ENCODE data around the gene FAM168A.

The FAM168A gene

DNA sequence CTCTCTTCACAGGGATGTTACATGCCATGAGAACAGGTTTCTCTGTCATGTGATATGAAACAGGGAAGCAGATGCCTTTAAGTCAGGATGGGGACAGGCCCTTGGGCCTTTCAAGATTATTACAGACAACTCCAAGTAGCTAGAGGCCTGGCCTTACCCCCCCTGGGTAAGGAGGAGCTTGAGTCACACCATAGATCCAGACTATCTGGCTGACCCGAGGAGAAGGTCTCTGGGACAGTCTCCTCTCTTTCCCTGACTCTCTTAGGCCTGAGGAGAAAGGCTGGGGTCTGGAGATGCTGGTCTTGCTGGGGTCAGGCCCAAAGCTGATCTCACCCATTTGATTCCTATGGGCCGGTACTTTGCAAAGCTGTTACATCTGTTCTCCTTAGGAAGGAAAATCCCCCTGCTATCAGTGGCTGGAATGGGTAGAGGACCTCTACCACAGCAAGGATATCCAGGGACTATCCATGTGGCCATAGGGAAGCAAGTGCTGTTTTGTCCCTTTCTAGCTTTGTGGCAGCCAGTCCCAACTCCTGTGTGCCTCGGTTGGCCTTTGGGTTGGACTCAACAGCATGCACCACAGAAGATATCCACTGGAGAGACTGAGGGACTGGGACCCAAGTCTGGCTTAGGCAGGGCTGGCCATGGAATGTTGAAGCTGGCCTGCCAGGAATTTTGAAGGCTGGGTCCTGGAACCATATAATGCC is 196.5 kb downstream of the FAM168A start:
- no peak for DNase-seq (ENCODE audit: low read depth)

DNA sequence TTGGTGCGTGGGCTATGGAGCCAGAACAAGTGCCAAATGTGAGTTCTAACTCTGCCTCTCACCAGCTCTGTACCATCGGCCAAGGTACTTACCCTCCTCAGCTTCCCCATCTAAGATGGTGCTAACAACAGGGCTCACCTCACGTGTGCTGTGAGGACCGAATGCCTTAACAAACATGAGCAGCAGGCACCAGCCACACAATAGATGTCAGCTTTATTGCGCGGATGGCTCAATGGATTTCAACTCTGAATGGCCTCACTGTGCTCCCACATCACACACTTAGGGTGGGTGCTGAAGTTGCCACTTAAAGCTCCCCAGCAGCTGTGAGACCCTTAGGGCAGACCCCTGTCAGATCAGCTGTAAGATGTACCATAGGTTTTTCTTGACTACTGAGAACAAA is 197.6 kb downstream of the FAM168A start:
- no peak for DNase-seq (ENCODE audit: low read depth)

DNA sequence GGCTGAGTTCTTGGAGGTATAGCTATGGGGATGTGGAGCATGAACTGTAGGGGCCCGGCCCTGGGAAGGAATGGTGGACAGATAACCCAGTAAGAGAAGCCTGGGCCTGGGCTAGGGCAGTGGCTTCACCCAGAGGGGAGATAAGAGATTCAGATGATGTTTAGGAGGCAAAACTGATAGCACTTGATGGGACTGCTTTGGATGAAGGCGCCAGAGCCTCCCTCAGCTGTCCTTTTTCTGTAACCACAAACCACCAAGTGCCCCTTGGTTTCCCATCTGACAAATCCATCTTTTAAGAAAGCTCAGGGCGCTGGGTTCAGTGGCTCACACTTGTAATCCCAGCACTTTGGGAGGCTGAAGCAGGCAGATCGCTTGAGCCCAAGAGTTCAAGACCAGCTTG is 198.3 kb downstream of the FAM168A start:
- DNase-seq (ENCODE audit: low read depth), result no peak

DNA sequence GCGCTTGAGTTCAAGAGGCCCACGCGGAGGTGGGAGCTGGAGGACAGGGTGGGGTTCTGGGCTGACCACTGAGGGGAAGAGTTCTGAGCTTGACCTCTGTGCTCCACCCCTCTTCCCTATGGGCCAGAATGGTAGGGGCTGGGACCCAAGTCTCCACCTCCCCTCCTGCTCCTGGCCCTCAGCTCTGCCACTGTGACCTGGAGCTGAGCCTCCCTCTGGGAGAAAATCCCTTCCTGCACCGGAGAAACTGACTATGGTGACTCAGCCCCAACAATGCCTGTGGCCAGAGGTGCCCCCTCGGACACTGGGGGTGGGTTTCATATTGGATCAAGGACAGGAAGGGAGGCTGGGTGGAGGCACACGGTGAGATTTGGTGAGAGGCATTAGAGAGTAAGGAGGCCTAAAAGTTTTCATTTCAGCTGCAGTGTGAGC is 198.7 kb downstream of the FAM168A start:
- no peak for DNase-seq (ENCODE audit: low read depth)

DNA sequence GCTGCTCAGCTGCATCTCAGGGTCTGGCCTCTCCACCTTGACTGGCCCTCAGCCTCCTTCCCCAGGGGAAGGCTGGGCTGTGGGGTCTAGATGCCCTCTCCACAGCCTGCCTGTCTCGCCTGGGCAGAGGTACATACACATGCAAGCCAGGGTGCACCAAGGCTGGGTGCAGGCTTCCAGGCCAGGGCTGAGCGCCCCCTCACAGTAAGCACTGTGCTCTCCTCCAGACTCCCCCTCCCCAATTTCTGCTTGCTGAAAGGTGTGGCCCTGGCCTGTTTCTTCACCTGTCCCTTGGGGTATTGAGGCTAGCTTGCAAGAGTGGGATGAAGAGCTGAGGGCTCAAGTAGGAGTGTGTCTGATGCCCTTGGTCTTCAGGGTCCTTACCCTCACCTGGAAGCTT is 199.2 kb downstream of the FAM168A start:
- DNase-seq (ENCODE audit: low read depth), result no peak

DNA sequence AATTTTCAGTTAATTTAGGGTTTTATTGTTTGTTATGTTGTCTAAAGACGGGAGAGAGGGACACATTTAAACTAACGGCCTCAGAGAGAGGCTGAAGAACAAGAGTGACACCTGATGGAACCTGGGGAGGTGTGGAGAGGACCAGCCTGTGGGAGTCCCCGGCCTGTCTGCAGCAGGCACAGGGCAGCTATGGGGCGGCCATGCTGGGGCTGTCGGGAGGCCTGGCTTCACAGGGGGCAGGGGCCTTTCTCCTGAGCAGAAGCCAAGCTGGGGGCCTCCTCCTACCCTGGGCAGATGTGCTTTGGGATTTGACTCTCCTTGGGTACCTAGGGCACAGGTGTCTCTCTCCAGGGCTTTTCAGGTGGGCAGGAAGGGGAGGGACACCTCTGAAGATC is 199.8 kb downstream of the FAM168A start:
- DNase-seq (ENCODE audit: low read depth), result no peak

DNA sequence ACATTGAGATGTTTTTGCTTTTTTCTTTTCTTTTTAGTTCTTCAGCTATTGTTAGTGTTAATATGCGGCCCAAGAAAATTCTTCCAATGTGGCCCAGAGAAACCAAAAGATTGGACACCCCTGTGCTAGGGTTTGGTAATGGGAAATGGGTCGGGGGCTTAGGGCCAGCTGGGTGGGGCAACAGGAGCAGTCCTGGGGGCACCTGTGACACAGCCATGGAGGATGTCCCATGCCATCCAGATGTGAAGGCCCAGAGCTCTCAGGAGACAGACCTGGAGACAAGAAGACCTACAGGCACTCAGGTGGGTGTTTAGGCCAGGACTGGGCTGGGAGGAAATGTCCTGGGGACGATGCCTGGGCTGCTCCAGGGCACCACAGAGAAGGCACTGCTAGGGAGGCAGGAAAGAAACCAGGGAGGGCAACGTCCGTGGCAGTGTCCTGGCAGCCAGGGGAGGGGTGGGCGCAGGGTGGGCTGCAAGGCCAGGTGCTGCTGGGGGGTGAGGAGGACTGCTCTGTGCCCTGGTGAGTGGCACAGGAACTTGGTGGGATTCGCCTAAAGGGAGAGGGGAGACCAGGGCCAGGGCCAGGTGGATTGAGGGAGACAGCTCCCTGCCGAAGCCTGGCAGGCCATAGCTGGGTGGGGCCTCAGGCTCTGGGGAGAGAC is 200.3 kb downstream of the FAM168A start:
- DNase-seq (ENCODE audit: low read depth), result no peak

DNA sequence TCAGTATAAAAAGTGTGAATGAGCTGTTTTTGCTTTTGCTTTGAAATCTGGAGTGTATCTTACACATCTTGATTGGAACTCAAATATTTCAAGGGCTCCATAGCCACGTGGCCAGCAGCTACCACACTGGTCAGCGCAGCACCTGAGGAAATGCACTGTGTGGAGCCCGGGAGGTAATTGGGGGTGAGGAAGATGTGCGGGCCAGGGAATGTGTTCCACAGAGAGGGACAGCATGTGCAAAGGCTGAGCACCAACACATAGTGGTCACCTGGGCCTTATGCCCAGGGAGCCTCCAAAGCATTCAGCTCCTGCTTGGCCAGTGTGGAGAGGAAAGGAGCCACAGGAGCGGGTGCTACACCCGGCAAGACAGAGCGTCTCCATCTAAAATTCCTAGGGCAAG is 200.9 kb downstream of the FAM168A start:
- DNase-seq (ENCODE audit: low read depth), result no peak

DNA sequence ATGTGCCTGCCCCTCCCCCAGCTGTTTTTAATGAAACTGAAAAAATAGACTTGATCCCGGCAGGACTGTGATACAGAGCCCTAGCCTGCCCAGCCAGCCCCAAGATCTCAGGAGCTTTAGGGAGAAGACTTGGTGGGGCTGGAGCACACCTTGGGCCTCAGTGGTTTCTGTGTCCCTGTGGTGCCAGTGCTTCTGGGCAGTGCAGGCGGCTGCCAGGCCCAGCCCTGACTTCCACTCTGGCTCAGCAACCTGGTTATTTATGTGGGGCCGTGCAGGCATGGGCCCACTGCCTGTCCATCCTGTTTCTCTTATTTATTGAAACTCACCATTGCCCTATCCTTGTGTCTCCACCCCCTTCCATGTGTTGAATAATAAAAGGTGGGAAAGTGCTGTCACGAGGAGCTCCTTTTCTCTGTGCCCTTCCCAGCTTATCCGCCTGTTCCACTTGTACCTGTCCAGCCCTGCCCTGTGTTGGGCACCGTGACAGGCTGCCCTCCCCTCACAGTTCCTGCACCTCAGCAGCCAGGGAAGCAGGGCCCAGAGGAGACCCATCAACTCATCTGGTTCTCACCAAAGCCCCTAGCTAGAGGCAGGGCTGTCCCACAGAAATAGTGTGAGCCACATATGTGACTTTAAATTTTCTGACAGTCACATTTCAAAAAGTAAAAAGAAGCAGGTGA is 201.5 kb downstream of the FAM168A start:
- DNase-seq (ENCODE audit: low read depth), result no peak

DNA sequence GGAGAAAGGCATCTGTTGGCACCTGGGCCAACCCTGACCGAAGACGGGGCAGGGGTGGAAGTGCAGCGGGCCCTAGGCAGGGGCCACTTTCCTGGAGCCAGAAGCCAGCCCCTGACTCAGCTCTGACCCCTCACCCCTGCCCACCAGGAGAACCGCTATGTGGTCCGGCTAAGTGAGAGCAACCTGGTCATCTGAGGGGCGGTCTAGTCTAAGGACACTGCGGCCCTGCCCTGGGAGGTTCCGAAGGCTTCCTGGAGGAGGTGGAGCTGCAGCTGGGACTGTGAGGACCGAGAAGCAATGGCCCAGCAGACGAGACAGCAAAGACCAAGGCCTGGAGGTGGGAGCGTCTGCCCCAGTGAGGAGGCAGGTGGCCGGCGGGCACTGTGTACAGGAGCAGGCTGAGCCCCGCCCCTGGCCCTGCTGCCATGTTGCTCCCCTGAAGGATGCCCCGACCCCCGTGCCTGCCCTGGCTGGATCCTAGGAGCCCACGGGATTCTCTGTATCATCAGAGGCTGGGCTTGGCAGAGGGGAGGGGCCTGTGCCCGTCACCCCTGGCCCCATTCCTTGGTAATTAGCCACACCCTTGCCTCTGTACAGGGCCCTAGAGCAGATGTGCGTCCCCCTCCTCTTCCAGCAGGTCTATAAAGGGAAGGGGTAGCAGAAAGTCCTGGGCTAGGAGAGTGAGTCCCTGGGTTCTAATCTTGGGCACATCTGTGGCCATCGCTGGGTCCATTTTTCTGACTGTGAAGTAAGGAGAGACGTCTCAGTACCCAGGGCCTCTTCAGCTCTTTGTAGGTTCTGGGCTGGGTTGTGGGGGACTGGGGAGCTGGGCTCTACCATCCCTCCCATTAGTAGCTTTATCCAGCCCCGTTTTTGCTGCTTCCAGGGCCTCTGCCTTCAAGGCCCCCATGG is 202.4 kb downstream of the FAM168A start:
- no peak for DNase-seq (ENCODE audit: low read depth)

DNA sequence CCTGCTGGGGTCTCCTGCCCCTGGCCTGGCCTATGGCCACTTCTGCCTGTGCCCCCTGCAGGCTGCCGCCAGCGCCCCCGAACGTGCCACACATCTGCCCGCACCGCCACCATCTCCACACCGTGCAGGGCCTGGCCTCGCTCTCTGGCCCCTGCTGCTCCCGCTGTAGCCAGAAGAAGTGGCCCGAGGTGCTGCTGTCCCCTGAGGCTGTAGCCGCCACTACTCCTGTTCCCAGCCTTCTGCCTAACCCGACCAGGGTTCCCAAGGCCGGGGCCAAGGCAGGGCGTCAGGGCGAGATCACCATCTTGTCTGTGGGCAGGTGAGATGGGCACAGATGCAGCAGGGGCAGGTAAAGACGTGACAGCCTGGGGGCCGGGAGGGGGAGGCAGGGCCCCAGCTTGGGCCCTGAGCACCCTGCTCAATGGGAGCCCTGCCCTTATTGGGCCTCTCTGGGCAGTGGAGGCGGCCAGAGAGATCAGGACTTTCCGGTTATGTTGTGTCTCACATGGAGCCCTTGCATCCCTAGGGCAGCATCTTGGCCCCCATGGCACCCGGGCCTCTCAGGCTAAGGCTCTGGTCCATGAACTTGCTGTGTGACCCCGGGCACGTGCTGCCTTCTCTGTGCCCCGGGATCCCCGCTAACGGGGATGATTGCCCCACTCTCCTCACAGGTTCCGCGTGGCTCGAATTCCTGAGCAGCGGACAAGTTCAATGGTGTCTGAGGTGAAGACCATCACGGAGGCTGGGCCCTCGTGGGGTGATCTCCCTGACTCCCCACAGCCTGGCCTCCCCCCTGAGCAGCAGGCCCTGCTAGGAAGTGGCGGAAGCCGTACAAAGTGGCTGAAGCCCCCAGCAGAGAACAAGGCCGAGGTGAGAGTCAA is 203.3 kb downstream of the FAM168A start:
- no peak for DNase-seq (ENCODE audit: low read depth)

DNA sequence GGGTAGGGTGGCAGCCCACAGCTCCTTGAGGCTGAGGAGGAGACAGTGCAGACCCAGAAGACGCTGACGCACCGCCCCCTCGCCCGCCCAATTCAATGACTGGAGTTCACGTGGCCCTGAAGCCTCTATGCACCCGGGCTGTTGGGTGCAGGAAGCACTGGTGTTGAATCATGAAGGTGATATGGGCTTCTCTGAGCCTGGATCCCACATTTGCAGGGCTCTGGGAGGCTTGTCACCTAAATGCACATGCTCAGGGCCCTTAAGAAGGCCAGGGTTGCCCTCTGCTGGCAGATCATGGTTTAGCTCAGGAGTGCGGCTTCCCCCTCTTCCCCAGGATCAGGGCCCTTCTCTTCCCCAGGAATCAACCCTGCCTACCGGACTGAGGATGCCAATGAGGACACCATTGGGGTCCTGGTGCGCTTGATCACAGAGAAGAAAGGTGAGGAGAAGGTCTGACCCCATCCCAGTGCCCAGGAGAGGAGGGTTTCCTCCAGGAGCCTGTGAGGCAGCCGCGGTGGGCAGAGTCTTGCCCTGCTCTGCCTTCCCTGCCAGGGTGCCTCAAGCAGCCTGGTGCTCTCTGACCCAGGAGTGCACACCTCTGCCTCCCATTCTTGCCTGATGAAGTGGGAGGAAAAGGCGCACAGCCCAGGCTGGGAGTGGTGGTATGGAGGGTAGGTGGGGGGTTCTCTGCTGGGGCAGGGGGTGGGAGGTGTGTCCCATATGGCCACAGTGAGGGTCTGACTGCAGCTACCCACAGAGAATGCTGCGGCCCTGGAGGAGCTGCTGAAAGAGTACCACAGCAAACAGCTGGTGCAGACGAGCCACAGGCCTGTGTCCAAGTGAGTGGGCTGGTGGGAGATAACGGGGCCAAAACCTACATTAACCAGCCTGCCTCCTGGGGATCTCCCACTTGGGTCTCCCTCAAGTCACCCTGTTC is 204.2 kb downstream of the FAM168A start:
- DNase-seq (ENCODE audit: low read depth), result peak; percentile 46

DNA sequence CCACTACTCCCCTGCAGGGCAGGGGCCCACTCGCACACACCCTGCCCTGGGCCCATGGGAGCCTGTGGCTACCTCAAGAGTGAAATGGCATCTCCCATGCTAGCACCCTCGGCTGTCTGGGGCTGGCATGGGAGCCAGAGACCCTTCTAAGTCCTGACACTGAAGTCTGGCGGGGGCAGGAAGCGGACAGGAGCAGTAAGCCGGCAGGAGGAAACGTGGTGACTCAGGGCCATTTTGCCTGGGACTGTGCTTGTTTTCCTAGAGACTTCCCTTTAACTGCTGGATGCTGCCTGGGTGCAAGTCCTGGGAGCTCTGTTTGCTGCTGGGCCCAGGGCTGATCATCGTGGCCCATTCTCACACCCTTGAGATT is 204.9 kb downstream of the FAM168A start:
- DNase-seq (ENCODE audit: low read depth), result no peak

DNA sequence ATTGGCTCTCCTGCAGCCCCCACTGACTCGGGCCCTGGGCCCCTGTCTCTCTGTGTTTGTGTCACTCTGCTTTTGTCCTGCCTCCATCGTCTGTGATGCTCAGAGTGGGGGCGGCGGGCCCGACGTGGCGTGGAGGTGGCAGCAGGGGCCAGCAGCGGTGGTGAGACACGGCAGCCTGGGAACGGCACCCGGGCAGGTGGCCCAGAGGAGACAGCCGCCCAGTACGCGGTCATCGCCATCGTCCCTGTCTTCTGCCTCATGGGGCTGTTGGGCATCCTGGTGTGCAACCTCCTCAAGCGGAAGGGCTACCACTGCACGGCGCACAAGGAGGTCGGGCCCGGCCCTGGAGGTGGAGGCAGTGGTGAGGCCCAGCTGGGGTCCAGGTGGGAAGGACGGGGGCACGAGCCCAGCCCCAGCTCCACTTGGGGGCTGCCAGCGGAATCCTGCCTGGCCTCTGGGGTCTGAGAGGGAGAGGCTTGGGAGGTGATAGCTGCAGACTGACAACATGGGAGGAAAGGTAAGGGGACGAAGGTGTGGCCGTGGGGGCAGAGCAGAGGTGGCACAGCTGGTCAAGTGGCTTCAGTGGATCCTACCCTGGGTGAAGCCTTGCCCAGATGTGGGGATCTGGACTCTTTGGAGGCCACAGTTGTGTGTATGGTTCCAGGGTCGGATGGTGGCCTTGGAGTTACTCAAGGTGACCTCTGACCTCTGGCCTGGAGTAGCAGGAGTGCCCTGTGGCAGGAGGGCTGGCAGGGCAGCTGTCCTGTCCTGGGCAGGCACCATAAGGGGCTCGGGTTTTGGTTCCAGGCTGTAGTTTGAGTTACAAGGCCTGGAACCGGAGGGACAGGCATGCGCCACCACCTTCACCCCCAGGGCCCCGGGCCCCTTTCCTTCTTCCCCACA is 205.6 kb downstream of the FAM168A start:
- DNase-seq (ENCODE audit: low read depth), result no peak

DNA sequence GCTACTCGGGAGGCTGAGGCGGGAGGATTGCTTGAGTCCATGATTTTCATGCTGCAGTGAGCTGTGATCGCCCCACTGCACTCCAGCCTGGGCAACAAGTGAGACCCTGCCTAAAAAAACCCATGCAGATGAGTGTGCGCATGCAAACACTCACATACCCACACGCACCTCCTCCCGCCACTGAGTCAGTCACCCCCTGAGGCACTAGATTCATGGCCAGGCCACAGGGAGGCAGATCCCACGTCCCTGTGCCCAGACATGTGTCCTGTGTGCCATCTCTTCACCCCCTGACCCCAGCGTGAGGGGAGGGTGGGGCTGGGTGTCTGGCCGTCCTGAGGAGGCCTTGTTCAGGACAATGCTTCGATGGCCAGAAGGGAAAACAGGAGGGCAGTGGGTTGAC is 206.2 kb downstream of the FAM168A start:
- DNase-seq (ENCODE audit: low read depth), result no peak

DNA sequence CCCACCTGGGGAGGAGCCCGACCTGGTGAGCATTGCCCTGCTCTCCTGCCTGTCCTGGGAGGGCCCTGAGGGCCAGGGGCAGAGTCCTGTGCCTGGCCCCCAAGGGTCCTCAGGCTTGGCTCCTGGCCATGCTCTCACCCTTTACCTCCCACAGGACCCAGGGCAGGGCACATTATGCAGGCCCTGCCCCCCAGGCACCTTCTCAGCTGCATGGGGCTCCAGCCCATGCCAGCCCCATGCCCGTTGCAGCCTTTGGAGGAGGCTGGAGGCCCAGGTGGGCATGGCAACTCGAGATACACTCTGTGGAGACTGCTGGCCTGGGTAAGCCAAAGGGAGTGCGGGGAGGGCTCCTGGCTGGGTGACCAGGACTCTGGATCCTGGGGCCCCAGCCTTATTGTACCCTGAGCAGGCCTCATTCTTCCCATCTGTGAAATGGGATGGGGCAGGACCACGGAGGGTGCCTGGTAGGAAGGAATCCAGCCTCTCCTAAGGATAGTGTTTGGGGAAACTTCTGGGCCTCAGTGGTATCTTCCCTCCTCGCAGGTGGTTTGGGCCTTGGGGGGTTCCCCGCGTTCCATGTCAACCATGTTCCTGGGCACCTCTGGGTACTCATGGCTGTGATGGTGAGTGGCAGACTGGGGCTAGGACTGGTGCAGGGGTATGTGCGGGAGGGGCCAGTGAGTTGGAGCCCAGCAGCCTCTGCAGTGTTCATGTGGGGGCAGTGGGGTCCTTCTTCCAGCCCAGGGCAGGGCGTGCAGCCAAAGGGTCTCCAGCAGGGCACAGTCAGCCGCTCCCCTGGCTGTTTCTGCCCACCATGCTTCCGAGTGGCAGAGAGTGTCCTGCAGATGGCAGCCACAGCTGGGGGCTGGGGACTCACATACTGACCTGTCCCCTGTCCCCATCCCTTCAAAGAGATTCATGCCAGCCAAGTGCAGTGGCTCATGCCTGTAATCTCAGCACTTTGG is 207.0 kb downstream of the FAM168A start:
- DNase-seq (ENCODE audit: low read depth), result no peak

DNA sequence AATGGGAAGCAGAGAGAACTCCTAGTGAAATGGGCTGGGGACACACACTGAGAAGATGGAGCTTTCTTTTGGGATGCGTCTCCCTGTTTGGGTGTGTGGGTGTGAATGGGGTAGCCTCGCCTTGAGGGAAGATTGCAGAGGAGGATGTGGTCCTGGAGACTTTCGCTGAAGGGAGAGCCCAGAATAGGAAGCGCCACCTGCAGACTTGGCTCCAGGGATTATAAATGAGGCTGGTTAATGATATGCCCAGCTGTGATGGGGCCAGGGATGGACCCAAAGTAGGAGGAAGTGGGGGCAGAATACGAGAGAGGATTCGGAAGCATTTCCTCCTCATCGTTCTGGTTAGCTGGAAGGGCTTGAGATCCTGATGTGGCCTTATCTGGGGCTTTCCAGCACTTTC is 208.0 kb downstream of the FAM168A start:
- no peak for DNase-seq (ENCODE audit: low read depth)

DNA sequence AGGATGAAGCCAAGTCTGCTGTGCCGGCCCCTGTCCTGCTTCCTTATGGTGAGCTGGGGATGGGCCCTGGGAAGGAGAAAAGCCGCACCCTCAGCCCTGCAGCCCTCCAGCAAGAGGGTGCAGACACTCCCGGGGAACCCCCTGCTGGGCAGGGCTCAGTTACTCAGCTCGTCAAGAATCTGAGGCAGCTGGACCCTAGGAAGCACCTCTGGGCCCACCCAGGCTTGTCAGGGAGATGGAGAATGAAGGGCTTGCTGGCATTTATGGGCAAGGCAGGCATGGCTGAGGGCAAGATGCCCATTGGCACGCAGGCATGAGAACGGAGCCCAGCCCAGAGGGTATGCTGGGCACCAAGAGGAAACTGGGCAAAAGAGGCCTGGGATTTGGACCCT is 208.8 kb downstream of the FAM168A start:
- DNase-seq (ENCODE audit: low read depth), result no peak
